Activated CD8-positive, alpha-beta T cell treated with anti-CD3 and anti-CD28 coated beads for 36 hours (primary cell): ENCODE data around the gene LYZL2. TPM values are rescaled to one million over a fixed set of nuclear protein-coding genes. Genes with fewer than 3 reads are reported as not detected.
"Not testable (repeated sequence)": the region's sequence is repeated elsewhere in the genome, so short reads cannot be mapped to it uniquely, and the experiment has no call there.

ENCODE experiments used
- ATAC-seq: fragments of 200-7000 bp; cut with Tn5 transposase; one replicate; pipeline ENCODE4 v1.10.0; 2021; ENCODE audit warnings: mild to moderate bottlenecking, moderate library complexity
- CTCF ChIA-PET: fragments of 350-600 bp; sonication (Branson Sonifier 250); formaldehyde crosslinking; loops from one replicate; lab custom pipeline; 2021; ENCODE audit warnings: antibody characterized with exemption; lab: Charles Lee
- POLR2A ChIA-PET: fragments of 350-600 bp; sonication (Branson Sonifier 250); formaldehyde crosslinking; loops from one replicate; lab custom pipeline; 2021; ENCODE audit warnings: antibody characterized with exemption; lab: Charles Lee
- DNase-seq: peaks from one replicate; pipeline ENCODE4 v3.0.0-alpha.2; 2020
- H3K27ac Mint-ChIP-seq: one replicate; pipeline ENCODE4 v1.8.0; 2021; ENCODE audit warnings: mild to moderate bottlenecking, mixed read lengths
- H3K27me3 Mint-ChIP-seq: one replicate; pipeline ENCODE4 v1.8.0; 2021; ENCODE audit warnings: mixed read lengths
- H3K36me3 Mint-ChIP-seq: one replicate; pipeline ENCODE4 v1.8.0; 2021; ENCODE audit warnings: low read depth, mixed read lengths
- H3K4me1 Mint-ChIP-seq: one replicate; pipeline ENCODE4 v1.8.0; 2021; ENCODE audit warnings: low read depth, mixed read lengths
- H3K4me3 Mint-ChIP-seq: one replicate; pipeline ENCODE4 v1.8.0; 2021; ENCODE audit warnings: mild to moderate bottlenecking, moderate library complexity, mixed read lengths
- H3K9me3 Mint-ChIP-seq: one replicate; pipeline ENCODE4 v1.8.0; 2021; ENCODE audit warnings: mixed read lengths
- CTCF ChIP-seq: fragments of 200-600 bp; IDR thresholded peaks from one replicate; pipeline ENCODE4 v1.8.0; 2022; ENCODE audit warnings: antibody characterized with exemption, mild to moderate bottlenecking
- intact Hi-C: fragments of 100-400 bp; cut with micrococcal nuclease; formaldehyde crosslinking; loops from one replicate; pipeline ENCODE4 v1.10.0; 2022
- total RNA-seq, 2 experiments: library from RNA; stranded (reverse); gene quantifications; one replicate each; pipeline ENCODE4 v1.2.3, GENCODE V29; 2021

The LYZL2 gene
- total RNA-seq: not detected

GRCh38 chr10:30629653-30630052 is at the start of gene LYZL2:
LYZL2 (minus strand) TSS chr10:30629753; CDS start chr10:30626915, 2,838 bp downstream.
- no peaks in the 10 kb centered on the region for H3K36me3 Mint-ChIP-seq
- intact Hi-C loops: no loop called here
- no peaks in the 10 kb centered on the region for H3K4me1 Mint-ChIP-seq
- CTCF ChIA-PET: interaction anchor here (0.7 to 4.5 kb wide), 2 partner anchors 10 to 1394 kb away, joined by 3 to 33 read pairs; no protein-coding TSS in a partner anchor
- DNase-seq: no peak
- H3K27me3 Mint-ChIP-seq: peaks cover 11% of the 10 kb centered on the region
- no peak for ATAC-seq
- POLR2A ChIA-PET: no interaction called here
- no peak within 1 kb of the TSS for H3K27ac Mint-ChIP-seq
- H3K9me3 Mint-ChIP-seq: no peaks in the 10 kb centered on the region
- H3K4me3 Mint-ChIP-seq: no peak within 1 kb of the TSS
- no peak for TF ChIP-seq CTCF

- peak; percentile 46 for DNase-seq
- ATAC-seq: peak; percentile 72
- H3K27me3 Mint-ChIP-seq, H3K4me3 Mint-ChIP-seq, POLR2A ChIA-PET, CTCF ChIA-PET, H3K9me3 Mint-ChIP-seq, H3K27ac Mint-ChIP-seq, intact Hi-C loops, H3K36me3 Mint-ChIP-seq: not testable (repeated sequence)
- H3K4me1 Mint-ChIP-seq: peaks cover 12% of the 10 kb centered on the region
Observed at GRCh38 chr10:30677616-30678015, 48.1 kb upstream of the LYZL2 start.

GRCh38 chr10:30677146-30677545 is 47.6 kb upstream of the LYZL2 start:
- H3K9me3 Mint-ChIP-seq, ATAC-seq, H3K36me3 Mint-ChIP-seq, H3K27ac Mint-ChIP-seq, H3K27me3 Mint-ChIP-seq, POLR2A ChIA-PET, H3K4me3 Mint-ChIP-seq, DNase-seq, intact Hi-C loops, H3K4me1 Mint-ChIP-seq: not testable (repeated sequence)
- CTCF ChIA-PET: interaction anchor here (0.7 to 1.3 kb wide), 2 partner anchors 9 to 401 kb away, joined by 3 read pairs; no protein-coding TSS in a partner anchor

- H3K9me3 Mint-ChIP-seq: peaks cover 6% of the 10 kb centered on the region
- peaks cover 1% of the 10 kb centered on the region for H3K4me1 Mint-ChIP-seq
- intact Hi-C loops: no loop called here
- ATAC-seq (no peak), DNase-seq (no peak)
- no peak overlapping the region for H3K4me3 Mint-ChIP-seq
- CTCF ChIA-PET: interaction anchor here (1.3 kb wide), 1 partner anchor 10 kb away, joined by 3 read pairs; no protein-coding TSS in a partner anchor
- H3K27ac Mint-ChIP-seq: no peak overlapping the region
- H3K36me3 Mint-ChIP-seq: no peaks in the 10 kb centered on the region
- POLR2A ChIA-PET: no interaction called here
- TF ChIP-seq CTCF: no peak
- peaks cover 3% of the 10 kb centered on the region for H3K27me3 Mint-ChIP-seq
Observed at GRCh38 chr10:30675791-30676718, 46.5 kb upstream of the LYZL2 start.

GRCh38 chr10:30674796-30675195 is 45.2 kb upstream of the LYZL2 start:
- peaks cover 2% of the 10 kb centered on the region for H3K9me3 Mint-ChIP-seq
- no peak for DNase-seq
- peaks cover 4% of the 10 kb centered on the region for H3K4me1 Mint-ChIP-seq
- ATAC-seq: no peak
- H3K27me3 Mint-ChIP-seq: peaks cover under 1% of the 10 kb centered on the region
- intact Hi-C loops: no loop called here
- H3K27ac Mint-ChIP-seq: no peak overlapping the region
- ChIA-PET POLR2A (no interaction called here), CTCF (no interaction called here)
- no peak overlapping the region for H3K4me3 Mint-ChIP-seq
- TF ChIP-seq CTCF: no peak
- H3K36me3 Mint-ChIP-seq: no peaks in the 10 kb centered on the region

GRCh38 chr10:30673262-30673661 is 43.7 kb upstream of the LYZL2 start:
- CTCF ChIA-PET, H3K4me1 Mint-ChIP-seq, H3K4me3 Mint-ChIP-seq, H3K27me3 Mint-ChIP-seq, H3K27ac Mint-ChIP-seq, intact Hi-C loops, DNase-seq, ATAC-seq, H3K36me3 Mint-ChIP-seq, POLR2A ChIA-PET, H3K9me3 Mint-ChIP-seq: not testable (repeated sequence)

GRCh38 chr10:30672338-30672737 is 42.8 kb upstream of the LYZL2 start:
- H3K27me3 Mint-ChIP-seq: not testable (repeated sequence)

More at GRCh38 chr10:30672338-30672737, 42.8 kb upstream of the LYZL2 start:
- H3K9me3 Mint-ChIP-seq, POLR2A ChIA-PET, H3K4me1 Mint-ChIP-seq, DNase-seq, H3K36me3 Mint-ChIP-seq, H3K4me3 Mint-ChIP-seq, intact Hi-C loops, ATAC-seq, H3K27ac Mint-ChIP-seq: not testable (repeated sequence)
- CTCF ChIA-PET: interaction anchor here (0.8 to 3.6 kb wide), 11 partner anchors 9 to 1160 kb away, joined by 3 to 48 read pairs (median 6); no protein-coding TSS in a partner anchor
